OCI-LY7 (cell line): ENCODE results near the gene ALKBH3. TPM values are rescaled to one million over a fixed set of nuclear protein-coding genes. Genes with fewer than 3 reads are reported as not detected.

Experiments
- BruUV-seq: library from RNA; stranded (reverse); fragments of 400-500 nt; replicated peaks from 2 replicates; lab custom pipeline; 2021; lab: Mats Ljungman, UMichigan
- CTCF ChIA-PET: fragments of 300-600 bp; sonication (Branson Sonifier 250); formaldehyde crosslinking; loops from one replicate; lab custom pipeline; 2022; ENCODE audit warnings: antibody characterized with exemption; ENCODE audit not compliant: unreplicated experiment; lab: Charles Lee
- POLR2A ChIA-PET: fragments of 300-600 bp; sonication (Branson Sonifier 250); formaldehyde crosslinking; loops from one replicate; lab custom pipeline; 2022; ENCODE audit warnings: antibody characterized with exemption; lab: Charles Lee
- DNase-seq: peaks from one replicate; pipeline ENCODE4 v3.0.0-alpha.2; 2015; ENCODE audit warnings: low spot score
- H2AFZ ChIP-seq: fragments of 200-600 bp; sonication (generic), shearing (Covaris generic); 2 replicates; pipeline ENCODE4 v1.6.1; 2014; ENCODE audit warnings: mild to moderate bottlenecking, antibody characterized with exemption, low read length, moderate library complexity
- H3K27ac ChIP-seq: fragments of 200-600 bp; sonication (generic); 2 replicates; pipeline ENCODE4 v1.5.1; 2014; ENCODE audit warnings: mixed run types, low read depth, mild to moderate bottlenecking, moderate library complexity, low read length, inconsistent platforms; ENCODE audit not compliant: poor library complexity, severe bottlenecking
- H3K36me3 ChIP-seq: fragments of 200-600 bp; sonication (generic); 2 replicates; pipeline ENCODE4 v1.6.1; 2014; ENCODE audit warnings: mild to moderate bottlenecking, antibody characterized with exemption, low read length, moderate library complexity, mixed read lengths; ENCODE audit not compliant: insufficient read depth
- H3K4me1 ChIP-seq: fragments of 200-600 bp; sonication (generic); 2 replicates; pipeline ENCODE4 v1.5.1; 2014; ENCODE audit warnings: mild to moderate bottlenecking, low read length; ENCODE audit not compliant: insufficient read depth, poor library complexity, severe bottlenecking
- H3K4me2 ChIP-seq: fragments of 200-600 bp; sonication (generic); 2 replicates; pipeline ENCODE4 v1.6.1; 2014; ENCODE audit warnings: mild to moderate bottlenecking, low read length
- H3K4me3 ChIP-seq: fragments of 200-600 bp; sonication (generic); 2 replicates; pipeline ENCODE4 v1.5.1; 2014; ENCODE audit warnings: mild to moderate bottlenecking, low read depth, low read length; ENCODE audit not compliant: poor library complexity, severe bottlenecking
- H3K79me2 ChIP-seq: fragments of 200-600 bp; sonication (generic); 2 replicates; pipeline ENCODE4 v1.6.1; 2016; ENCODE audit warnings: low read depth, mild to moderate bottlenecking, low read length, moderate library complexity, mixed read lengths; ENCODE audit not compliant: insufficient read depth
- H3K9me2 ChIP-seq: fragments of 200-600 bp; sonication (generic); 2 replicates; pipeline ENCODE4 v1.6.1; 2016; ENCODE audit warnings: mild to moderate bottlenecking, low read length, mixed read lengths; ENCODE audit not compliant: insufficient read depth
- H3K9me3 ChIP-seq: fragments of 200-600 bp; sonication (generic); 2 replicates; pipeline ENCODE4 v1.6.1; 2014; ENCODE audit warnings: mild to moderate bottlenecking, mixed run types, low read length, mixed read lengths
- H4K20me1 ChIP-seq: fragments of 200-600 bp; sonication (generic); 2 replicates; pipeline ENCODE4 v1.6.1; 2014; ENCODE audit warnings: mild to moderate bottlenecking, antibody characterized with exemption, low read length, moderate library complexity, mixed read lengths; ENCODE audit not compliant: insufficient read depth
- EZH2phosphoT487 ChIP-seq: fragments of 200-600 bp; sonication (generic); IDR thresholded peaks from 2 replicates; pipeline ENCODE4 v1.6.1; 2018; ENCODE audit warnings: low read depth, borderline replicate concordance, mild to moderate bottlenecking, mixed run types, antibody characterized with exemption, low read length, moderate library complexity, mixed read lengths
- intact Hi-C: fragments of 100-400 bp; cut with micrococcal nuclease; formaldehyde crosslinking; loops from one replicate; pipeline ENCODE4 v1.10.0; 2022; ENCODE audit not compliant: unreplicated experiment
- total RNA-seq, 2 experiments: library from RNA; depleted of rRNA in 1 of 2; stranded (reverse); fragments of >200 nt in 1 of 2; shearing (Covaris generic) in 1 of 2; gene quantifications; 2 replicates each; pipeline ENCODE4 v1.2.3, GENCODE V29; 2014 to 2022
- TF ChIP-seq, protein P1 (sequence below): fragments of 200-600 bp; sonication (generic); conservative IDR thresholded peaks from 2 replicates; pipeline ENCODE4 v1.5.1; 2014; ENCODE audit warnings: mild to moderate bottlenecking, antibody characterized with exemption, low read length, moderate library complexity, mixed read lengths

ALKBH3 gene
- total RNA-seq, 2 experiments from 2014 or later, result not detected

DNA sequence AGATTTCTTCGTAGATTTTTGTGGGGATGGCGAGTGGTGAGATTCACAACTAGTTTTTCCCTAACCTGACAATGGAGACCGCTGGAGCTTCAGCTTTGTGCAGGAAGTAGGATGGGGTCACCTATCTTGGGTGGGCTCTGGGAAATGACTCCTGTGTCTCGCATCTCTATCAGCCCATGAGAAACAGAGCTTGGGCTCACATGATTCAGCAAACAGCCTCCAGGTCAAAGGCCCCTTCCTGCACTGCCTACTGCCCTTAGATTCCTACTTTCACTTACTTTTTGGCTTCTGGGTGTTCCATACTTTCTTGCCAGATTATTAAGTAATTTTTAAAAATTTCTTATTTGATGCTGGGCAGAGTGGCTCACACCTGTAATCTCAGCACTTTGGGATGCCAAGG, 88.1 kb downstream of the ALKBH3 start:
- no peak overlapping the region for H3K4me2 ChIP-seq
- ChIA-PET POLR2A (no interaction called here), CTCF (no interaction called here)
- H3K79me2 ChIP-seq, result no peaks in the 10 kb centered on the region
- H3K9me2 ChIP-seq, result no peaks in the 10 kb centered on the region
- no peaks in the 10 kb centered on the region for H3K9me3 ChIP-seq
- no peak overlapping the region for H2AFZ ChIP-seq
- H3K4me1 ChIP-seq, result no peaks in the 10 kb centered on the region
- no peaks in the 10 kb centered on the region for H4K20me1 ChIP-seq
- intact Hi-C loops, result no loop called here
- TF ChIP-seq, protein P1, sequence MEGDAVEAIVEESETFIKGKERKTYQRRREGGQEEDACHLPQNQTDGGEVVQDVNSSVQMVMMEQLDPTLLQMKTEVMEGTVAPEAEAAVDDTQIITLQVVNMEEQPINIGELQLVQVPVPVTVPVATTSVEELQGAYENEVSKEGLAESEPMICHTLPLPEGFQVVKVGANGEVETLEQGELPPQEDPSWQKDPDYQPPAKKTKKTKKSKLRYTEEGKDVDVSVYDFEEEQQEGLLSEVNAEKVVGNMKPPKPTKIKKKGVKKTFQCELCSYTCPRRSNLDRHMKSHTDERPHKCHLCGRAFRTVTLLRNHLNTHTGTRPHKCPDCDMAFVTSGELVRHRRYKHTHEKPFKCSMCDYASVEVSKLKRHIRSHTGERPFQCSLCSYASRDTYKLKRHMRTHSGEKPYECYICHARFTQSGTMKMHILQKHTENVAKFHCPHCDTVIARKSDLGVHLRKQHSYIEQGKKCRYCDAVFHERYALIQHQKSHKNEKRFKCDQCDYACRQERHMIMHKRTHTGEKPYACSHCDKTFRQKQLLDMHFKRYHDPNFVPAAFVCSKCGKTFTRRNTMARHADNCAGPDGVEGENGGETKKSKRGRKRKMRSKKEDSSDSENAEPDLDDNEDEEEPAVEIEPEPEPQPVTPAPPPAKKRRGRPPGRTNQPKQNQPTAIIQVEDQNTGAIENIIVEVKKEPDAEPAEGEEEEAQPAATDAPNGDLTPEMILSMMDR, result no peak
- no peak for TF ChIP-seq EZH2phosphoT487
- H3K36me3 ChIP-seq, result no peaks in the 10 kb centered on the region
- no peak for DNase-seq
- BruUV-seq, result no TSS peak
- H3K27ac ChIP-seq, result no peak overlapping the region
- H3K4me3 ChIP-seq, result no peak overlapping the region

DNA sequence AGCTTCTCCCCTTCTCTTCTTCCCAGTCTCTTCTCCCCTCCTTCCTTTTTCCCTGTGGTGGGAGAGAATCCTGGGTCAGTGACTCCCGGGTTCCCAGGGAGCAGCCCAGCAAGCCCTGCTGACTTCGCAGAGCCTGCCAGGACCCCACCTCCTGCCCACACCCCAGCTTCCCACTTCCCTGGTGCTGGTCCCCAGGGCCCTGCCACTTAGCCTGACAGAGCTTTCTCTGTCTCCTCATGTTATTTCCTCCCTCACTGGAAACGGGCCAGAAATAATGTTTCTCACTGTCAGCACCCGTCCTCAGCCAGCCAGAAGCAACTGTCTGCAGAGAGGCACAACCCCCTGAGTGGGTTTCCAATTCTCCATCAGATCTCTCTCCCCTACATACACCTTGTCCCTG, 88.9 kb downstream of the ALKBH3 start:
- Histone ChIP-seq H3K4me1 (no peaks in the 10 kb centered on the region), H3K4me3 (no peak overlapping the region), H3K79me2 (no peaks in the 10 kb centered on the region), H3K9me3 (no peaks in the 10 kb centered on the region), H3K9me2 (no peaks in the 10 kb centered on the region), H3K36me3 (no peaks in the 10 kb centered on the region), H2AFZ (no peak overlapping the region), H3K27ac (no peak overlapping the region), H3K4me2 (no peak overlapping the region), H4K20me1 (no peaks in the 10 kb centered on the region)
- ChIA-PET POLR2A (interaction anchor here (0.6 kb wide), 1 partner anchor 378 kb away, joined by 4 read pairs; no protein-coding TSS in a partner anchor), CTCF (no interaction called here)
- no peak for TF ChIP-seq EZH2phosphoT487
- no TSS peak for BruUV-seq
- intact Hi-C loops, result no loop called here
- DNase-seq, result no peak

Other genes with a start within 250 kb of the ALKBH3 start
- 58.0 and 70.9 TPM in 2 replicates for gene HSD17B12, start 200.1 kb upstream of the ALKBH3 start, total RNA-seq (2014; rRNA removed; shearing (Covaris generic))
- 138 and 148 TPM in 2 replicates for gene HSD17B12, start 200.1 kb upstream of the ALKBH3 start, total RNA-seq (2022)
- not detected in 2 replicates for gene C11orf96, start 61.8 kb downstream of the ALKBH3 start, total RNA-seq (2014; rRNA removed; shearing (Covaris generic))
- not detected in 2 replicates for gene C11orf96, start 61.8 kb downstream of the ALKBH3 start, total RNA-seq (2022)
- gene ACCSL, start 167.2 kb downstream of the ALKBH3 start, total RNA-seq (2014; rRNA removed; shearing (Covaris generic)), result not detected in 2 replicates
- gene ACCSL, start 167.2 kb downstream of the ALKBH3 start, total RNA-seq (2022), result not detected in 2 replicates
- gene ACCS, start 185.4 kb downstream of the ALKBH3 start, total RNA-seq (2014; rRNA removed; shearing (Covaris generic)), result not detected in 2 replicates
- not detected in 2 replicates for gene ACCS, start 185.4 kb downstream of the ALKBH3 start, total RNA-seq (2022)
- 24.1 and 31.8 TPM in 2 replicates for gene EXT2, start 214.8 kb downstream of the ALKBH3 start, total RNA-seq (2014; rRNA removed; shearing (Covaris generic))
- gene EXT2, start 214.8 kb downstream of the ALKBH3 start, total RNA-seq (2022), result 22.3 and 25.5 TPM in 2 replicates